Left hindlimb (tissue), 1 donor: ENCODE results near the gene BEAN1.

Experiments used
- DNase-seq: peaks from one replicate; pipeline ENCODE4 v3.0.0-alpha.2; 2018

BEAN1 gene

DNA sequence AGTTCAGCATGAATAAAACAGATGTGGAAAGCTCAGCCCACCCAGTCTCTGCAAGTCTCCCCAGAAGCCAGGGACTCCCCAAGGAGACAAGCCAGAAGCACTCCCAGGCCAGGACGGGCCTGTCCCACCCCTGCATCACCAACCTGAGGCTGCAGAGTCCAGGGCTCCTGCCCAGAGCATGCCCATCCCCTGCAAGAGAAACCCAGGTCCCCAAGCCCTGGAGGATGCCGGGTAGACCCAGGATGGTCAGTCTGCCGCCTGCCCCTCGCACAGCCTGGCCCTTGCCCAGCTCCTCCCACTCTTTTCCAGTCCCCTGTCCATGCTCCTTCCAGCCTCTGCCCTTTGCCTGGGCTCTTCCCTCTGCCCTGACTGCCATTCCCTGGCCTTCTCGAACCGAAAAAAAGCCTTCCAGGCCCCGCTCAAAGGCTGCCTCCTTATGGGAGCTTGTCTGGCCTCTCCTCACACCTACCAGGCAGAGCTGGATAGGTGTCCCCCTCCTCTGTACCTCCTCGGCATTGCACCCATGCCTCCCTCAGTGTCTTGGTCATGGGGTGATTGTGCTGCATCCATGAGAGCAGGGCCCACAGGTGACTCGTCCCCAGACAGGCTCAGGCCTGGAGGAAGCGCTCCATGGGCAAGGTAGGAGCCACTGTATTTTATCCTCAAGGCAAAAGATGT, 44.8 kb downstream of the BEAN1 start:
- DNase-seq: no peak

DNA sequence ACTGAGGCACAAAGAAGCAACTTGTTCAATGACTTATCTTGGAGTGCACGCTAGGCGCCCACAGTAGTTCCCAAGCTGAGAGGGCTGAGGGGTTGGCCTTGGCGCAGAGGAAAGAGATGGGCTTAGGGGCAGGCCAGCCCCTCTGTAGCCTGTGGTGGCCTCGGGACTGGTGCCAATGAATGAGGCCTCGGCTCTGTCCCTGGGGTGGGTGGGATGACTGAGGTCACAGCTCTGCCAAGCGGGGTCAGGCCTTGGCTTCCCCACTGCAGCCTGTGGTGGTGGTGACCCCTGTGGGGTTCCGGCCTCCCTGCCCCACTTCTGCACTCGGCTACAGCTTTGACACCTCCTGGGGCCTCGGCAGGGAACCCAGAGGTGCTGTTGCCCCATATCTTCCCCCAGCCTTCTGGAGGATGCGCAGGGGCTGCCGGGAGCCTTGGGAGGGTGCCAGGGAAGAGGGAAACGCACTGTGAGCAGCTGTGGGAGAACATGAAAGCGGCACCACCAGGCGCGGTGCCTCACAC, 46.0 kb downstream of the BEAN1 start:
- DNase-seq: no peak

DNA sequence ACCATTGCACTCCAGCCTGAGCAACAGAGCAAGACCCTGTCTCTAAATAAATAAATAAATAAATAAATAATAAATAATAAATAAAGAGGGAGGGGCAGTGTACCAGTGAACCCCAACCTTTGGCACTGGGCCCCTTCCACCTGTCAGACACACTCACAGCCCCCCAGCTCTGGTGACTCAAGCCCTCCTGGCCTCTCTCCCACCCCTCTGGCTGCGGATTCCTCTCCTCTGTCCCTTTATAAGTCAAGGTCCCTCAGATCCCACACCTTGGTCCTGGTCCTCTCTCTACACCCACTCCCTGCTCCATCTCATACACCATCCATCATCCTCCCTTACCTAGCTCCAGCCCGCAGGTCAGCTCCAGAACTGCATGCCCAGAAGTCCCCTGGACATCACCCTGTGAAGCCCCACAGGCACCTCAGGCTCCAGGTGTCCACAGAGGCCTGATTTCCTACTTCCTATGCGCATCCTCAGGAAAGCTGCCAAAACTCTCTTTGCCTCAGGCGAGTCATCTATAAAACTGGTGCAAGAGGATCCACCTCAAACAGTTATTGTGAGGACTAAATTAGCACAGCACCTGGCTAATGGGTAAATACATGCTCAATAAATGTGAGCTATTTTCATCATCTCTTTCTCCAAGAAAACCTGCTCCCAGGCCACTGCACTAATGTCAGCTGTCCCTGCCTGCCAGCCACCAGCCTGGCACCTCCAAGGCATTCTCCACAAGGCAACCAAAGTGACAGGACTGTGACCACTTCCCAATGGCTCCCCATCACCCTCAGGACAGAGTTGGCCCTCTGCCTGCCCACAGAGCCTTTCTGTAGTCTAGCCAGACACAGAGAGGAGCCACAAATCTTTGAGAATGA, 46.8 kb downstream of the BEAN1 start:
- no peak for DNase-seq

DNA sequence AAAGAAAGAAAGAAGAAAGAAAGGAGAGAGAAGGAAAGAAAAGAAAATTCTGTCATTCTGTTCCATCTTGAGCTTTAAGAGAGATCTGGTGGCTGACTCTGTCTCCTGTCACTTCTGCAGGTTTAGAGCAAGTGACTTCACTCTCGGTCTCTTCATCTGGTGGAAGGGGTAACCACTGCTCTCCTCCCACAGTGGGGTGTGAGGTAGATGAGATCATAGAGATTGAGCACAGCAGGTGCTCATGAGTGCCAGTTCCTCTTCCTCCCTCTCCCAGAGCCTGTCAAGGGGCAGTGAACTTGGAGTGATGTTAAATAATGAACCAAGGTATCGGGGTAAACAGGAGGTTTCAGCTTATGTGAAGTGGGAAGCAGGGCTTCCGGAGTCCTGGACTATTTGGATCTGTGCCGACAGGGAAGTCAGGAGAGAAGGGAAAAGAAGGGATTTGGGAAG, 47.7 kb downstream of the BEAN1 start:
- no peak for DNase-seq

DNA sequence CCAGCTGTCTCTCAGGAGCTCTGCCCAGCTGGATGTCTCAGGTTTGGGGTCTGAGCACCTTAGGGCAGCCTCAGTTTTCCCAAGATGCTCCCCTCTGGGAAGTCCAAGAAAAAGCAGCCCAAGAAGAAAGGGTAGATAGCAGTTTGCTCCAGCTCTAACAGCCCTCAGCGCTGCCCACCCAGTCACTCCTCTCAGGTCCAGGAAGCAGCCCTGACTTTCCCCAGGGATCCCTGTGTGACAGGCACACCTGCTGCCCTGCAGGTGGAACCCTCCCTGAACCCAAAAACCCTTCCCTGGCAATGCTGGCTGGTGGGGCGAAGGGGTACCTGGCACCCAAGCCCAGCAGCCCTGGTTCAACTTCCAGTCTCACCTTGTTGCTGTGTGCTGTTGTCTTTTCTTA, 48.1 kb downstream of the BEAN1 start:
- no peak for DNase-seq

DNA sequence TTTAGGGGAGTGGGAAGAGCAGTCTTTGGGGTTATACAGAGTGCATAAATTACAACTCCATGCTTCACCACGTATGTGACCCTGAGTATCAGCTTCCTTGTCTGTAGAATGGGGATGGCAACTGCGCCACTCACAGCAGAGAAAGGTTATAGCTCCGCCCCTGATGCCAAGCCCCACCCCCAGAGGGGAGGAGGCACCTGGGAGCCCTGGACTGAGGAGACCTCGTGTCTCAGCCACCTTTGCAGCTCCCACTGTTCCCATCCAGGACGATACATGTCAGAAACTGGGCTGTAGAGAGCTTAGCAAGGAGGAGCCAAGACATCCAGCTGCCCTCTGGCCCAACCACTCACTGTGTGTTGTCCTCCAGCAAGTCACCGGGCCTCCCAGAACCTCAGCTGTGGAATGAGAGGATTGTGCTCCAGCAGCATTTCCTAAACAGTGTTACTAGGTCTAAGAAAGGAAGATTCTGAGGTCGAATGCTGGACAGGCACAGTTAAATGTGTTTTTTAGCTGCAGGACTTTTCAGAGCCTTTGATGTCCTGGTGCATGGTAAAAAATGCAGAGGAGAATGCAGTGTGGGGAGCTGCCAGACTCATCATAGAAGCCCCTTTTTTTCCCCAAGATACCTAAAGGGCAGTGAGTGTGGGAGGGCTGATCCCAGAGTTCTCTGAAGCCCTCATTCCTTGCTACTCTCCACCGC, 49.4 kb downstream of the BEAN1 start:
- no peak for DNase-seq

DNA sequence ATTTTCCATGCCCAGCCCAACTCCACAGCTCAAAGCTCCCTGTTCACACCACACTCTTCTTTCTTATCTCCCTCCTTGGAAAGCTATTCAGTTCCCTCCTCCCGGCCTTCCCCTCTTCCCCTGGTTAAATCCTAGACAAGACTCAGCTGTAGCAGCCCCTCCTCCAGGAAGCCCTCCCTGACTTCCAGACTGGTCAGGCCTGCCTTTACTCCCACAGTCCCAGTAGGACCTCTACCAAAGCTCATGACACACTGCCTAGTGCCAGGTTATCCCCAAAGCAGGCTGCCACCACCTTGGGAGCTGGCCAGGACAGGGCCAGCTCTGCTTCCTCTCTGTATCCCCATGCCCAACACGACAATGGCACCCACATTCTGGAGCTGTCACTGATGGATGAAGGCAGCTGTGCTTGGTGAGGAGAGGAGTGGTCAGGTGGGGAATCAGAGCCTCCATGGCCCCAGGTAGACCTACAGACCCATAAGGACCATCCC, 50.0 kb downstream of the BEAN1 start:
- DNase-seq: no peak

DNA sequence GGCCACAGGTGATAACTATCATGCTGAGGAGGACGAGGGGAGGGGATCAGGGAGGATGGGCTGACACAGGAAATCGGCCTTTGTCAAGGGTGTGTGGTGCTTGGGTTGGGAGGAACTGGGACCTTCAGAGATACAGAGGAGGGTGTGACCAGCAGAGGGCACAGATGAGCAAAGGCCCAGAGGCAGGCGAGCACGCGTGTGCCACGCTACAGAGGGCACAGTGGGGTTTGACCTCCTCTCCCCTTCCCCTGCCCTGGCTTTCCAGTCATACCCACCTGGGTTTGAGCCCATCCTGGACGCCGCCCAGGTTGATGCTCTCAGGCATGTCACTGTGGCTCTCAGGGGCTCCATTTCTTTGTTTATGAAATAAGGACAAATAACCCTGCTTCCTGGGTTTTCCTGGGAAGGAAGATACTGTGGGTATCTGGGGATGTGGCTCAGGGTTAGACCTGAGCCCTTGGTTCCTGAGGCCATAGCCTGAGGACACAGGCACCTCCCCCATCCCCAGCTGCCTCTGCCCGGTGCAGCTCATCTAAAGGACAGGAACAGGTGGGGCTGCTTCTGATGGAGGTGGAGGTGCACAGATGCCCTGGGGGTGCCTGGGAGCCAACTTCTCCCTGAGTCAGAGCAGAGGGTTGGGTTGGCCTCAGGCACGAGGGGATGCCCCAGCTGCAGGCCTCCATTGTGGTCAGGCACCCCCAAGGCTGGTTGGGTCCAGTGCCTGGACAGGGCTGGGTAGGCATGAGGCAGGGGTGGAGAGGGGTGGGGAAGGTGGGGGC, 51.8 kb downstream of the BEAN1 start:
- DNase-seq: no peak

DNA sequence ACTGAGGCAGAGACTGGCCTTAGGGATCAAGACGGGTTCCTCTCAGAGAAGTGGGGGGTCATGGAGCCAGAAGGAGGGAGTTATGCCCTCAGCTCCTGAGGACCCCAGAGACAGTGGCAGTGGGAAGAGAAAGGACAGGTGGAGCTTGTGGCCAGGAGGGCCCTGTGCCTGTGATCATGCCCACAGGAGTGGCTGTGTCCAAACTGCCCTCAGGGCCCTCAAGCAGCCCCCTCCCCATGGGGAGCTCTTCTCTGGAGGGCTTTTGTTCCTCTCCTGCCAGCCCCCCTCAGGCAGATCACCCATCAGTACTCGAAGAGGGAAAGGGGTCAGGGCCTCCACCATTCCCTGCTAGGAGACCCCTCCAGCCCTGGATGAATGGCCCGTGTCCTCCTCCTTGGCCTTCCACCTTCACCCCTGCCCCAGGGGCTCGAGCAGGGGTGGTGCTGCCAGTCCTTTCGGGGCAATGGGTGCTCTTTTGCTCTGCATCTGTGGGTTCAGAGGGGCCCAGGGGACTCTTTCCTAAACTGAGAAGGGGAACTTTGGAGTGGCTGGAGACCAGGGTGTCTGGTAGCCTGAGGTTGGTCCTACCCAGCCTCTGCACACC, 52.7 kb downstream of the BEAN1 start:
- DNase-seq: no peak

DNA sequence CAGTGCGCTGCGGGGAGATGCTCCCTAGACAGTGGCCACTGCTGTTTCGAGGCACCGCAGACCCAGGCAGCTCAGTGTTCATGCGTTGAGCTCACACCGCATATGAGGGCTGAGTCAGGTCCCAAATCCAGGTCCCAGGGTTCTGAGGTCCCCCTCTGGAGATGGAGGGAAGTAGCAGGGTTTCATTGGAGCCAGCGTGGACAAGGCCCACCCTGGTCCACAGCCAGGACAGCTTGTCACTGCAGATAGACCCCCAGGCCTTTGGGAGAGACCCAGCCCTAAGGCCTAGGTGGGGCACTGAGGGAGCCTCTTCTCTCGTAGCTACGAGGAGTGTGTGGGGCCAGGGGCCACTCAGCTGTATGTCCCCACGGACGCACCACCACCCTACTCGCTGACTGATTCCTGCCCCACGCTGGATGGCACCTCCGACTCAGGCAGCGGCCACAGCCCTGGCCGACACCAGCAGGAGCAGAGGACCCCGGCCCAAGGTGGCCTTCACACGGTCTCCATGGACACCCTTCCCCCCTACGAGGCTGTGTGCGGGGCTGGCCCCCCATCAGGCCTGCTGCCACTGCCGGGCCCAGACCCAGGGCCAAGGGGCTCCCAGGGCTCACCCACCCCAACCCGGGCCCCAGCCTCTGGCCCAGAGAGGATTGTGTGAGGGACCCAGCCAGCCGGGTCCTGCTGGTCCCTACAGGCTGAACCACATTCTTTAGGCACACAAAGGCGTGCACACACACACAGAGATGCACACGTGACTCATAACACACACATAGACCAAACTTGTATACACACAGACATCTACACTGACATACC, 53.4 kb downstream of the BEAN1 start:
- DNase-seq: no peak

DNA sequence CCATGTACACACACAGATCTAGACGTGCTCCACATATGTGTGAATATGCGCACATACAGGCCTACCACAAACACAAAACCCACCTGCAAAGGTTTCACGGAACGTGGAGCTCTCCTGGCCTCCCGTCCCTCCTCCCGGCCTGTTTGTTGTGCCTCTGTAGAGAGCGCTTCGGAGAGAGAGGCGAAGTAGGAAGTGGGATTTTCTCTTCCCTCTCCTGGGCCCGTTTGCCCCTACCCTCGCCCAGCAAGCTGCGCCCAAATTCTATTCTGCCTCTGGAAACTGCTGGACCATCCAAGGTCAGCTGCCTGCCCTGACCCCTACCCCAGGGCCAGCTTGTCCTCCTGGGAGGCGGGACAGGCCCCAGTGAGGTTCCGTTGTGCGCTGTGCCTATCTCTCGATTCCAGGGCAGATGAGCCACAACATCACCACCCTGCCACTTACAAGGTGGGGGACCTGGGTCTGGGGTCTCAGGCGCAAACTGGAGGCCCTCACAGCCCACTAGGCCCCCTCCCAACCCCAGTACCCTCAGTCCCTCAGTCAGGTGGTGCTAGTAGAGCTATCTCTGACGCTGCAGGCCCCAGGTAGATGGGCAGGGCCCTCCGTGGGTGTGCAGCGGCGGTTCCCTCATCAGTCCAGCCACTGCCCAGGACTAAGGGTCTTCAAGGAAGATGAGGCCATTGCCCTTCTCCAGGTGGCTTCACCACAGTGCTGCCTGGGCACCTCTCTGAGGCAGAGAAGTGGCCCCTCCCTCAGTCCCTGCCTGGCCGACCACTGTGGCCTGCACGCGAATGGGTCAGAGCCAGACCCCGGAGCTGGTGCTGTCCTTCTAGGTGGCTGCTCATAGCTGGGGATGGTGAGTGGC, 54.2 kb downstream of the BEAN1 start:
- DNase-seq: no peak

DNA sequence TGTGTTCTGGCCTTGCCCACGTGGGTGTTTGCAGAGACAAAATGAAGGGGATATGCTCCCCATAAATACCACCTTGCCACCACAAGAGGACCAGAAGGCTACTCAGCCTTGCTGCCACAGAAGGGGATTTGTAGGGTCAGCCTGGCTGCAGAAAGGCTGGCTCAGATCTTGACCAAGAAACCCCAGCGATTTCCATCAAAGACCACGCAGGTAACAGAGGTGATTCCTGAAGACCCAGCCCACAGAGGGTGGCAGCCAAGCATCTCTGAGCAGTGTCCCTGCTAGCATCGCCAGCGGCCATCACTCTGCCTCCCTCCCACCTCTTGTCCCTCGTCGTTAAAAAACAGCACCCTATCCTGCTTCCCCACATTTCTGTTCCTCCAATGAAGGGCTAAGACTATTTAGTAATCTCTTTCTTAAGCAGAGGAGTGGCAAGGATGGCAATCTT, 54.9 kb downstream of the BEAN1 start:
- no peak for DNase-seq

DNA sequence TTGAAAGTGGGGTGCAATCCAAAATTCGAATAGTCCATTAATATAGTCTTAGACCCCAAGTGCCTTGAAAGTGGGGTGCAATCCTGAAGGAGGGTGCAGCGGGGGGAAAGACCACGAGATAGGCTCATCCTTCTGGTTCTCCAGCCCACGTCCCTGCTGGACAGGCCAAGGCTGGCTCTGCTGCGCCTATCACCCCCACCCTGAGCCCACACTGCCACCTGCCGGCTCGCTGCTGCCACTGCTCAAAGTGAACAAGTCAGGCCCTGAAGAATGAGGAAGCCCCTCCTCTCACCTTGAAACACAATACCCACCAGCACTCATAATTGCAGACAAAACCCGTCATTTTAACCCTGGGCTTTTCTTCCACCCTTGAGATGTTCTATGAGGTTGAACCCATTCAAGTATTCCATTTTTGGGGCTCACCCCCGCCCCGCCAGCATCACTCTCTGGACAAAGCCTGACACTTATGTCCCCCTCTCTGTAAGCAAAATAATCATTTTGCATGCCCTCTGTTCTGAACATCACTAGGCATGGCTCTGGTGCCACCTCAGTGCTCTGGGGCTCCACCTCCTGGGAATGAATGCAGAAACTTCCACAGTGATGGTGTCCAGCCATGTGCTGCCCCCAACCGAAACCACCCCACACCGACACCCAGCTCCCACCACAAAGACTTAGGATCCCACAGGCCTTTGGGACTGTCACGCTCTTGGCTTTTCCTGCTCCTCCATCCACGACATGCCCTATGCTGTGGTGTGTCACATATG, 56.8 kb downstream of the BEAN1 start:
- peak; percentile 81 for DNase-seq

DNA sequence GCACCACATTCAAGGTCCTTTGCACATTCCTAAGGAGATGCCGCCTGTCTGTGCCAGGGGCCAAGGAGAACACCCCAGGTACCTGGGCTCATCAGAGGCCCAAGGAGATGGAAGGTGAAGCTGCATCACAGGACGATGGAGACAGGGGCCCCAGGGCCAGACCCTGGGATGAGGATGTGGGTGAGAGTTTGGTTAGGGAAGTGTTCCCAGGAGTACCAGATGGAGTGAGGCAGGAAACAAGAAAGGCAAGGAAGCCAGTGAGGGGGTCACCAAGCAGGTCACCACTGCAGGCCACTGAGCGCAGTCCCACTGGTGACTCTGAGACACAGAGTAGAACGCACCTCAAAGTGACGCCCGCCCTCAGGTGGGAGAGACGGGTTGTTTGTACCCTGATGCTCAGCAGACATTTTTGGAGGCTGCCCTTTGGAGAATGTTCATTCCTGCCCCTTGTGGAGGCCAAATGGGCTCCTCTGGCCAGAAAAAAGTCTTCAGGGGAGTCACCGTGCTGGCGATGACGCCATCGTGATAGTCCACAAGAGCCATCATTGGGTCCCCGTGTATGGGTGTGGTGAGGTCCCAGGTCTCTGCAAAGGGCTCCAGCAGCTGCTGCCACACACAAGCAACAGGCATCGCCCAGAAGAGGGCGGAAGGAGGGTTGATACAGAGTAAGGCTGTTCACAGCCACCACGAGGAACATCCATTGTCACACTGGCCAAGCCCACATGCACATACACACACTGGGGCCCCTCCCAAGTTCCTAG, 57.5 kb downstream of the BEAN1 start:
- no peak for DNase-seq

DNA sequence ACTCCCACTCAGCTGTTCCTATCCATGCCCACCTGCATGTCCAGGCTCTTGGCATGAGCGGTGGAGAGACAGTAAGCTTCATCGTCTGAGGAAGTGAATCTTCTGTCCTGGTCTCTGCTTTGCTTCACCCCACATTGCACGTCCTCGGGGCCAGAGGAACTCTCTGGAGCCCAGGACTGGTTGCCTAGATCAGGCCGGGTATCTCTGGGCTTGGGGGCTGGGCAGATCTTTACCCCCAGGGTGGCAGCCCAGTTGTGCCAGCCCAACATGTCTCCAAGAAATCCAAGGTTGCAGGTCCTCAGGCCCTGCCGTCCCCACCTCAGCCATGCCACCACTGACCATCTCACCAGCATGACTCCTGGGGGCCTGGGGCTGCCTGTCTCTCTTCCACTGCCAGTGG, 58.3 kb downstream of the BEAN1 start:
- no peak for DNase-seq

DNA sequence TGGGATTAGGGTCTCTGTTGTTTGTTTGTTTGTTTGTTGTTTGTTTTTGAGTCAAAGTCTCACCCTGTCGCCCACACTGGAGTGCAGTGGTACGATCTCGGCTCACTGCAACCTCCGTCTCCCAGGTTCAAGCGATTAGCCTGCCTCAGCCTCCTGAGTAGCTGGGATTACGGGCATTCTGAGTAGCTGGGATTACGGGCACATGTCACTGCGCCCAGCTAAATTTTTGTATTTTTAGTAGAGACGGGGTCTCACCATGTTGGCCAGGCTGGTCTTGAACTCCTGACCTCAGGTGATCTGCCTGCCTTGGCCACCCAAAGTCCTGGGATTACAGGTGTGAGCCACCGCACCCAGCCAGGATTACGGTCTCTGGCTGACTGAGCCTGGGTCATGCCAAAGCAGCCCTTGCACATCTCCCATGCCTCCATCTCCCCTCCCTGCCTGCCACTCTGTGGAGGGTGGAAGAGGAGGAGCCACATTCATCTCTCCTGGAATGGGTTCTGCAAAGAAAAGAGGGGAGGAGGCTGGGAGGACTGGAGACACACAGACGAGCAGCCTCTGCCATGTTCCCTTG, 59.2 kb downstream of the BEAN1 start:
- DNase-seq: no peak

DNA sequence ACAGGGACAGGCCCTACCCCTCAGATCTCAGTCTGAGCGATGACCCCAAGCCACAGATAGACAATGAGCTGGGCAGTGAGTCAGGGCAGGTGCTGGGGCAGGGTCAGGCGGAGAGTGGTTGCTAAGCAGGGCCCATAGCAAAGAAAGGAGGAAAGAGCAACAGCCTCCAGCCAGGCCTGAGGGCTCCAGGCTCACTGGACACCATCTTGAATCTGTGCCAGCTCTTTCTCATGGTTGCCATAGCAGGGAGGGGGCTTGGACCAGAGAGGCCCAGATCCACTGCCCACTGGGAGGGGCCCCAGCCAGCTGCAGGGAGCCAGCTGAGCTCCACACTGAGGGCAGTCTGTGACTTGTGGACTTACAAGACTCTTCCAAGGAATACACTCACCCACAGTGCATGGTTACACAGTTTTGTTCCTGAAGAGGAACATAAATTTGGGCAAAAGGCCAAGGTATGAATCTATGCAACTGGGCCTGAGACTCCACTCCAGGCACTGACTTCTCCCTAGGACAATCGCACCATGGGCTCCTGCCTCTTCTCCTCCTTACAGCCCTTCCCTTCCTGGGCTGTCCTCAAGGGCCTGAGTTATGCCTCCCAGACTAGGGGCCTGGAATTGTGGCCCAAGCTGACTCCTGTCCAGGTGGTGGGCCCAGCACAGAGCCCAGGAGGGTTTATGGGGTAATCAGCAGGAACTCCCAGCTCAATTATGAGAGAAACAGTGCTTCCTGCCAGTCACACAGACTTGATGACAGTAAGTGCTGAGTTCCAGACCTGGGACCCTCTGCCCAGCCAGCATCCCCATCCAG, 59.9 kb downstream of the BEAN1 start:
- peak; percentile 63 for DNase-seq
